T-helper 17 cell (primary cell): Measurements from ENCODE around the gene ALDH3B2. TPM values are rescaled to one million over a fixed set of nuclear protein-coding genes. Genes with fewer than 3 reads are reported as not detected.
A peak's percentile ranks its signal among the peaks of the same experiment; 100 is the strongest.

ENCODE experiments used
- ATAC-seq: fragments of 150-1000 bp; cut with Tn5 transposase; 2 replicates; pipeline ENCODE4 v1.10.0; 2021; ENCODE audit warnings: mild to moderate bottlenecking, moderate library complexity
- DNase-seq, 3 donors: peaks; one replicate each; pipeline versions ENCODE4 v3.0.0 to v3.0.0-alpha.2; 2020 to 2021
- H3K9me3 ChIP-seq: one replicate; pipeline ENCODE4 v1.7.0; 2013; ENCODE audit warnings: low read length, mild to moderate bottlenecking; ENCODE audit not compliant: control insufficient read depth, poor library complexity, severe bottlenecking
- H3K27ac Mint-ChIP-seq: one replicate; pipeline ENCODE4 v1.8.0; 2022; ENCODE audit warnings: mild to moderate bottlenecking, moderate library complexity, mixed read lengths
- H3K27me3 Mint-ChIP-seq: one replicate; pipeline ENCODE4 v1.8.0; 2022; ENCODE audit warnings: mixed read lengths
- H3K36me3 Mint-ChIP-seq: one replicate; pipeline ENCODE4 v1.8.0; 2022; ENCODE audit warnings: low read depth, mixed read lengths
- H3K4me1 Mint-ChIP-seq: one replicate; pipeline ENCODE4 v1.8.0; 2022; ENCODE audit warnings: mild to moderate bottlenecking, mixed read lengths
- H3K4me3 Mint-ChIP-seq: one replicate; pipeline ENCODE4 v1.8.0; 2022; ENCODE audit warnings: mild to moderate bottlenecking, moderate library complexity, mixed read lengths
- total RNA-seq, 4 donors: library from RNA in 2 of 4; stranded (reverse) in 2 of 4; gene quantifications; one replicate each; pipeline ENCODE4 v1.2.3 and lab custom pipeline; 2022 to 2026

The ALDH3B2 gene
- total RNA-seq, 2 donors from 2014 or later: not detected

DNA sequence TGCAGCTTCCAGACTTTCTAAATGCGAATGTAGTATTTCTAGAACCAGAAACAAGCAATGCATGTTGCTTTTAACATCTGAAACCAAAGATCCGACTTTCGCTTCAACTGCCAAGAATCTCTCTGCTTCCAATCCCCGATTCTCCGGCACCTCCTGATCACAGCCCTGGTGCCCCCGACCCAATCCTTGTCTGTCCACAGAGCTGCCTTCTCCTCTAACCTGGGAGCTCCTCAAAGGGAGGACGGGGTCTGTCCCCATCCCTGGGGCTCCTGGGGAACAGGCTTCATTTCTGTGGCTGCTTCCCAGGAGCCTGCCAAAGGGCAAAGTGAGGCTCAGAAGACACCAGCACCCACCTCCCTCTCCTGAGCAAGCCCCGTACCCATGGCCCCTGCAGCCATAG, 521 bp downstream of the ALDH3B2 start:
- no peak for DNase-seq
- Mint-ChIP-seq H3K36me3 (no peaks in the 10 kb centered on the region), H3K4me3 (no peak overlapping the region), H3K27me3 (peaks cover 40% of the 10 kb centered on the region), H3K27ac (peak overlapping the region; percentile 45), H3K4me1 (peaks cover 2% of the 10 kb centered on the region)
- no peak for ATAC-seq
- no peaks in the 10 kb centered on the region for H3K9me3 ChIP-seq

DNA sequence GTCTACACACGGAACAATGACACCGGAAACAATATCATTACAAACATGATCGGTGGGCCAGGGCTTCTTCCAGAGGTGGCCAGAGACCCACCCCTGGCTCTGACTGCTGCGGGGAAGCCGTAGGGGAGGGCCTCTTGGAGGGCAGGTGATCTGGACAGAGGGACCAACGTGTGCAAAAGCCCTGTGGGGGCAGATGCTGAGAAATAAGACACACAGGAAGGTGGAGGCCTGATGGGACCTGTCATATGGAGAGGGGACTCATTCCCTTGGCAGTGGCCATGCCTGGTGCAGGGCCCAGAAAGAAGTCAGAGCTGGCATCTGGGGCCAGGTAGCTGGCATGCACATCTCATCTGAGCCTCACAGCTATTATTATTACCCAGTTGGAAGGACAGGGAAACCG, 1.1 kb downstream of the ALDH3B2 start:
- Mint-ChIP-seq H3K27ac (peak overlapping the region; percentile 45), H3K27me3 (peaks cover 40% of the 10 kb centered on the region), H3K36me3 (no peaks in the 10 kb centered on the region), H3K4me1 (peaks cover 2% of the 10 kb centered on the region), H3K4me3 (no peak overlapping the region)
- no peaks in the 10 kb centered on the region for H3K9me3 ChIP-seq
- no peak for DNase-seq
- no peak for ATAC-seq

DNA sequence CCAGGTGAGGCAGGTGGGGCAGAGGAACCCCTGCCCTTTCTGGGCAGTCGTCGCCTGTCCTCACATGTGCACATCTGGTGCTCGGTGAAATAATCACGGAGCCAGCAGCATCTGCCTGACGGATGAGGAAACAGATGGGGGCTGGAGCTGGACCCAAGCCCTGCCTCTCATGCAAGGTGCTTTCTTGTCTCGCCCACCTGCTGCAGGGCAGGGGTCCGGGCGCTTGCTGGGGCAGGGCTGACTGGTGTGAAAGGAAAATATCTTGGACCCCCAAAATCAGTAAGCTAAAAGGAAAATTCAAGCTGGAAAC, 3.3 kb downstream of the ALDH3B2 start:
- Mint-ChIP-seq H3K4me1 (no peaks in the 10 kb centered on the region), H3K36me3 (no peaks in the 10 kb centered on the region), H3K27ac (no peak overlapping the region), H3K4me3 (no peak overlapping the region), H3K27me3 (peaks cover 30% of the 10 kb centered on the region)
- H3K9me3 ChIP-seq: no peaks in the 10 kb centered on the region
- ATAC-seq: no peak
- DNase-seq: no peak

DNA sequence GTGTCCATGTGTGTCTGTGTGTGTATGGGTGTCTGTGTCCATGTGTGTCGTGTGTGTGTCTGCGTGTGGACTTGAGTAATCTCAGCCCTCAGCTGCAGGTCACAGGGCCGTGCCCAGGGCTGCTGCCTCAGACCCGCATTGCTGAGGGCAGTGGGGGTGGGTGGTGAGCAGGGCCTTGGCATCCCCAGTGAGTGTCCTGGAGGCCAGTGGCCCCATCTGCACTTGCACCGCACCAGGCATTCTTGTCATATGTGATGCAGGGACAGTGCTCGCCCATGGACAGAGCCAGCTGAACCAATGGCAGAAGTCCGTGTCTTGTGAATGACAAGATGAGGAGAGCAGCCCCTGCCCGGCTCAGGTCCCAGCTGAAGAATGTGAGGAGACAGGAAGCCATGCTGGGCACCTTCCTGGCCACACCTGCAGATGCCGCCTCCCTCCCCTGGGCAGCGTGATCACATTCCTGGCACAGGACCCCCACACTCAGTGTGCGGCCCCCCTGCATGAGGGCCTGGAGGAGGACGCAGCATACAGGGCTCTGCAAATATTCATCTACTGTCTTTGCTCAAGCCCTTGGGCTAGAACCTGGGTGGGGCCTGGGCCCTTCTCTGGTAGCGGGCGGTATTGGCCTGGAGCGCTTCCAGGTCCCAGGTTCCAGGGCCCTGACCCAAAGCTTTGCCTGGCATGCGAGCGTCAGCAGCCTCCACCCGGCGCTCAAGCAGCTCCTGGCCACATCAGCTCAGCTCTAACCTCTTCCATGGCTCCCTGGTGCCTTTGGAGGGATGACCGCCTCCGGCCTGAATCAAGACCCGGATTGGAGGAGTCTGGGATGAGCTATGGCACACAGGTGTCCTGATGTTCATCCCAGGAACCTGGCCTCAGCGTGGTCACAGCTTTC, 3.9 kb downstream of the ALDH3B2 start:
- no peak overlapping the region for H3K4me3 Mint-ChIP-seq
- peaks cover 29% of the 10 kb centered on the region for H3K27me3 Mint-ChIP-seq
- ATAC-seq (no peak), DNase-seq (no peak)
- H3K4me1 Mint-ChIP-seq: no peaks in the 10 kb centered on the region
- H3K9me3 ChIP-seq: no peaks in the 10 kb centered on the region
- H3K36me3 Mint-ChIP-seq: no peaks in the 10 kb centered on the region
- no peak overlapping the region for H3K27ac Mint-ChIP-seq

DNA sequence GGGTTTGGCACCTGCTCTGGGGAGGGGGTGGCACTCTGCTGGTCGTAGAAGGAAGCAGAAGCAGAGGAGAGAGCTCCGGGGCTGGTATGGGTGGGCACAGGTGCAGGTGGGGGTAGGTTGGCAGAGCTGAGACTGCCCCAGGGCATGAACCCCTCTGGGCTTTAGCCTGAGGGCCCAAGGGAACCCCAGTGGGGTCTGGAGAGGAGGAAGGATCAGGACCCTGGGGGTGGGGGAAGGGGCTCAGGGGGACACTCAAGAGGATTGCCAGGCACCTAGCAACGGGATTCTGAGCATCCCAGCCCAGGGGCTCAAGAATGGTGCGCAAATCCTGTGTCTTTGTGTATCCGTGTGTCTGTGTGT, 6.3 kb downstream of the ALDH3B2 start:
- peaks cover 11% of the 10 kb centered on the region for H3K27me3 Mint-ChIP-seq
- H3K9me3 ChIP-seq: no peaks in the 10 kb centered on the region
- no peaks in the 10 kb centered on the region for H3K36me3 Mint-ChIP-seq
- no peak overlapping the region for H3K4me3 Mint-ChIP-seq
- H3K4me1 Mint-ChIP-seq: no peaks in the 10 kb centered on the region
- H3K27ac Mint-ChIP-seq: no peak overlapping the region
- ATAC-seq (no peak), DNase-seq (no peak)

DNA sequence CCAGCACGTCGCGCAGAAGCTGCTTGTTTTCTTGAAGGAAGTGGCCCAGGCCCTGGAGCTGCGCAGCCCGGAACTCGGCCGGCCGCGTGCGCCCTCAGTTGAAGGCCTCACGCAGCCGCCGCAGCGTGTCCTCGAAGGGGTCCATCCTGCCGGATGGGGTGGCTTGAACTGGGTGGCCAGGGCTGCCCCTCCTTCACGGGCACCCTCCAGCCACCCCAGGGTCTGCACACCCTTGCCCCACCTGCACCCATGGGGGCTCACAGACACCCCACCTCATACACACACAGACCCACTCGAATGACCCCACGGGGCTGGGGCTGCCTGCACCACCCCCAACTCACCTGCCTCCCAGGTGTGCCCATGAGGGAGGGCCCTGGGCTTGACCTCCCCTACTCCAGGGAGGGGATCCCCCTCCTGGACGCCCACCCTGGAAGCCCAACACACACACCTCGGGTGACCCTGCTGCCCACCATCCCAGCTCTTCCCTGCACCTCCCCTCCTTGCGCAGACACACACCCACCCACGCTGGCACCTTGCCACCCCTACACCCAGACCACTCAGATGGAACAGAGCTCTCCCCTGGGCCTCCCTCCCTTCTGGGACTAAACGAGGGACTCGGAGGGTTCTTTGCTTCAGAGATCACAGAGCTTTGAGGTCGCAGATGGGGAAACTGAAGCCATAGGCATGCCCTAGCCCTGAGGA, 6.8 kb downstream of the ALDH3B2 start:
- H3K9me3 ChIP-seq: no peaks in the 10 kb centered on the region
- no peak for DNase-seq
- H3K36me3 Mint-ChIP-seq: no peaks in the 10 kb centered on the region
- peaks cover 11% of the 10 kb centered on the region for H3K27me3 Mint-ChIP-seq
- no peak overlapping the region for H3K4me3 Mint-ChIP-seq
- ATAC-seq: peak; percentile 27
- no peak overlapping the region for H3K27ac Mint-ChIP-seq
- H3K4me1 Mint-ChIP-seq: no peaks in the 10 kb centered on the region

DNA sequence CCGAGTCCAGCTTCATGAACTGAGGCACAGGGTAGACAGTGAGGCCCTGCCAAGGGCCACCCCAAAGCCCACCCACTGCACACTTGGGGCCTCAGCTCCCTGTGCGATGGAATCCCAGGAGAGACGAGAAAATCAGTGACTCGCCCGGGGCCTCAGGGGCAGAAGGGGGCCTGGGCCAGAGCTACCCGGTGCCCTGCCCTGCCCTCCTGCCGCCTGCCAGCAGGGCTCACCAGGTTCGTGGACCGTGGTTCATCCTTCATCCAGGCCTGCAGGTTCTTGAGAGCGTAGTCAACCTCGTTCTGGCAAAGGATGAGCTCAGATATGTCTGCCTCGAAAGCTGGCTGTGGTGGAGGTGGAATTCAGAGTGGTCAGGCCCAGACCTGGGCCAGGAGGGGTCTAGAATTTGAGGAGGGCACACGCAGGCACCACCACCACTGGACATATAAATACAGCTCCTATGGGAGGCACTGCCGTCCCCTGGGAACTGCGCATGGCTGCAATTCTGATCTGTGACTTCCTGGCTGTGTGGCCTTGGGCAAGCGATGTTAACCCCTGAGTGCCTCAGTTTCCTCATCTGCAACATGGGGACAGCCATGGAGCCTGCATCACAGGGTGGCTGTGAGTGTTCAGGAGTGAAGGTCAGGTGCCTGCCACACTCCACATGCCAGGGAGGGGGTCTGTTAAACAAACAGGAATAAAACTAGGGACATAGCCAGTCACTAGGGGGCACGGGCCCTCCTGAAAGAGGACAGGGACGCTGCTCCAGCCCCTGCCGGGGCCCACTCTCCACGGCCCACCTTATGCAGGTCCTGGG, 7.5 kb downstream of the ALDH3B2 start:
- no peaks in the 10 kb centered on the region for H3K9me3 ChIP-seq
- no peak overlapping the region for H3K4me3 Mint-ChIP-seq
- H3K36me3 Mint-ChIP-seq: no peaks in the 10 kb centered on the region
- no peaks in the 10 kb centered on the region for H3K4me1 Mint-ChIP-seq
- H3K27me3 Mint-ChIP-seq: peaks cover 11% of the 10 kb centered on the region
- ATAC-seq: no peak
- H3K27ac Mint-ChIP-seq: no peak overlapping the region
- DNase-seq: no peak

DNA sequence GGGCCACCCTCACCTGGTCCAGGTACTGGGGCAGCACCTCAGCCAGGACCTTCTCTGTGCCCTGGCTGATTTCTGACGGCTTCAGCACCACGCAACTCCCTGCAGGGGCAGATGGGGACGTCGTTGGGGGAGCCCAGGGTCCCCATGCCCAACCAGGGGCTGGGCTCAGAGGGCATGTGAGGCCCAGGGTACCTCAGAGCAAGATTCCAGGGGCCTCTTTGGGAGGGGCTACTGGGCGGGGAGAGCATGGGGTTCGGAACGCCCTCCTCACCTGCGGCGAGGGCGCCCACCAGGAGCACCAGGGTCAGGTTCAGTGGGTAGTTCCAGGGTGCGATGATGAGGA, 8.1 kb downstream of the ALDH3B2 start:
- DNase-seq: no peak
- H3K27ac Mint-ChIP-seq: no peak overlapping the region
- peaks cover 11% of the 10 kb centered on the region for H3K27me3 Mint-ChIP-seq
- no peaks in the 10 kb centered on the region for H3K9me3 ChIP-seq
- no peaks in the 10 kb centered on the region for H3K4me1 Mint-ChIP-seq
- no peaks in the 10 kb centered on the region for H3K36me3 Mint-ChIP-seq
- H3K4me3 Mint-ChIP-seq: no peak overlapping the region
- no peak for ATAC-seq

DNA sequence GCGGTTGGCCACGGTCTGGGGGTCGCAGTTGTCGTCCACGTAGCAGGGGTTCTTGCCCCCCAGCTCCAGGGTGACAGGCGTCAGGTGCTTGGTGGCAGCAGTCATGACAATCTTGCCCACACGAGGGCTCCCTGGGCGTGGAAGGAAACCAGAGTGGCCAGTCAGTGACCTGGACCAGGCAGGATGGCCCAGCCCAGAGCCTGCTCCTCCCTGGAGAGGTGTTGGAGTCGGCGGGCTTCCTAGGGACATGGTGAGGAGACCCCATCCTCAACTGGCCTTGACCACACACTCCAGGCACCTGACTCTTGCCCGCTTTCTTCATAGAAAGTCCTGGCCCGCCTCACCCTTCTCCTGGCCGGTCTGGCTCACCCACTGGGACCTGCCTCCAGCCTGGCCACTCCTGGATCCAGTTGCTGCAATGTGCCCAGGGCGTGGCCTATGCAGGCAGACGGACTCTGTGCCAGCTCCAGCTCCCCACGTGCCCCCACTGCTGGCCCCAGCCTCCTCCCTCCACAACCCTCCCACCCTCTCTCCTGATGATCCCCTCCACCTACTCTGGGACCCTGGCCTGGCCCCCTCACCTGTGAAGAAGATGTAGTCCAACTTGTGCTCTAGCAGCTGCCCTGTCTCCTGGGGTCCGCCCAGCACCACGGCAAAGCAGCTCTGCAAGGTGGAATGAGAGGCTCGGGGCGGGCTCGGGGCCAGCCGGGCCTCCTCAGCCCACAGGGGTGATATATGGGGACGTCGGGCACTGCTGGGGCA, 8.7 kb downstream of the ALDH3B2 start:
- Mint-ChIP-seq H3K4me3 (no peak overlapping the region), H3K27me3 (peaks cover 7% of the 10 kb centered on the region), H3K4me1 (no peaks in the 10 kb centered on the region), H3K36me3 (no peaks in the 10 kb centered on the region), H3K27ac (no peak overlapping the region)
- ATAC-seq: no peak
- no peak for DNase-seq
- H3K9me3 ChIP-seq: no peaks in the 10 kb centered on the region

DNA sequence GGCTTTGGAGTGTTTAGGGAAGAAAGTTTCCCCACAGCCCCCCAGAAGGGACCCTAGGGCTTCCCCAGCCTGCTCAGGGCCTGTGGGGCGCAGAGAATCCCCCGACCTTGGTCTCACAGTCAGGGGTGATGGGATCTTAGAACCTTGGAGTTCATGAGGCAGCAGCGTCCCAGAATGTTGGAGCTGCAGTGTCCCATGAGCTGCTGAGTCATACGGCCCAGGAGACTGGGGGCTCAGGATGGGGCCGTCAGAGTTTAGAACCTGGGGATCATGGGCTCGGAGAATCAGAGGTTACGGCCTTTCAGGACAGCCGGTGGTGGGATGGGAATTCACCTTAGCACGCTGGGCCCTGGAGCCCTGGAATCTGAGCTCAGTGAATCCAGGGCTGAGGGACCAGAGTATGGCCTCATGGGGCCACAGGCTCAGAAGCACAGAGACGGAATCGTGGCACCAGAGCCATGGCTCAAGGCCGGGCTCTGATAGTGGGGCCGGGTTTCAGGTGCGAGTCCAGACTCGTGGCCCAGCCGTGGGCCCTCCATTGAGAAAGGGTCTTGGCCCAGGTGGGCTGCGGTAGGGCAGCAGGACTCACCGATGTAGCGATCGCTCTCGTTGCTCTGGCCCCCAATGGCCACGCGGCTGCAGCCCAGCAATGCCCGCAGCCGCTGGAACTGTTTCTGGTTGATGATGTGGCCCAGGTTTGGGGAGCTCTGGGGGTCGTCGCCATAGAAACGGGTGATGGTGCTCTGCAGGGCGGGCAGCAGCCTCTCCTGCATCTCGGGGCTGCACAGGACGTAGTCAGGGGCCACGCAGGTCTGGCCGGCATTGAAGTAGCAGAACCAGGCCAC, 9.5 kb downstream of the ALDH3B2 start:
- H3K9me3 ChIP-seq: no peaks in the 10 kb centered on the region
- DNase-seq (no peak), ATAC-seq (no peak)
- H3K27ac Mint-ChIP-seq: no peak overlapping the region
- peaks cover 6% of the 10 kb centered on the region for H3K27me3 Mint-ChIP-seq
- H3K4me3 Mint-ChIP-seq: no peak overlapping the region
- no peaks in the 10 kb centered on the region for H3K4me1 Mint-ChIP-seq
- H3K36me3 Mint-ChIP-seq: no peaks in the 10 kb centered on the region

DNA sequence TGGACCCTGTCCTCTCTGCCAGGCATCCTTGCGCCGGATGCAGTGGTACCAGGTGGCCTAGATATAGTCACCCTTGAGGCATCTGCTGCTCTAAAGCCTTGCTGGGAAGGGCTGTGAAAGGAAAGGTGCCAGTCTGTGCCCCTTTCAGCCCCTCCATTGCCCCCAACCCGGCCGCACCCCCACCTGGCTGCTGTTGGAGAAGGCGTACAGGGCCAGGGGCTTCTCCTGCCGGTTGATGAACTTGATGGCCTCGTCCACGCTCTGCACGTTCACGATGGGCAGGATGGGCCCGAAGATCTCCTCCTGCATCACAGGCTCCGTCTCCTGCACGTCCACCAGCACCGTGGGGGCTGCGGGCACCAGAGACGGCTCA, 10.2 kb downstream of the ALDH3B2 start:
- no peaks in the 10 kb centered on the region for H3K9me3 ChIP-seq
- DNase-seq: no peak
- no peak for ATAC-seq
- Mint-ChIP-seq H3K4me3 (no peak overlapping the region), H3K27ac (no peak overlapping the region), H3K36me3 (no peaks in the 10 kb centered on the region), H3K27me3 (peaks cover 6% of the 10 kb centered on the region), H3K4me1 (no peaks in the 10 kb centered on the region)

DNA sequence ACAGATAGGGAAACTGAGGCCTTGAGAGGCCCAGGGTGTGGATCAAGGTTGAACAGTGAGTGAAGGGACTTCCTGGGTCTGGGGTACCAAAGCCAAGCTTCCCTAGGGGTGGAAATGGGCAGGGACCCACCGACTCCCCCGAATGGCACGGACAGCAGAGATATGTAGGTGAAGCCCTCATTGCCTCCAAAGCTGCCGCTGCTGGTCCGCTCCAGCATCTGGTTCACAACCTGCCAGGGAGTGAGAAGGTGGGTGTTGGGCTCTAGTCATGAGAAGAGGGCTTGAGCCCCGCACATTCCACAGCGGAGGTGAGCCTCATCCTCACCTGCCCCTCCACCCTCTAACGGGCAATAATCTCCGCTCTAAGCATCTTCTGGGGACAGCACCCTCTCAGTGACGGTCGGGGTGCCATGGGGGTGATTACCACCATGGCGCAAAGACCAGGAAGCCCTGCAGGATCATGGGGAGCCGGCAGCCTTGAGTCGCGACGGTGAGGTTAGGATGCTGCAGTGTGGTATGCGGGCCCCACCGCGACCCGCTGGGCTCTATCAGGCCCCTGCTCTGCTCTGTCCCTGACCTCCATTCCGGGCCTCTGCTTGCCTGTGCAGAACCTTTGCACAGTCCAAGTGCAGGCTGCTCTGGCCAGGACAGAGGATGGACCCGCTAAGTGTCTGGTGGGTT, 10.8 kb downstream of the ALDH3B2 start:
- no peak overlapping the region for H3K27ac Mint-ChIP-seq
- peaks cover 6% of the 10 kb centered on the region for H3K27me3 Mint-ChIP-seq
- H3K36me3 Mint-ChIP-seq: no peaks in the 10 kb centered on the region
- peaks cover 3% of the 10 kb centered on the region for H3K4me1 Mint-ChIP-seq
- H3K9me3 ChIP-seq: no peaks in the 10 kb centered on the region
- DNase-seq (no peak), ATAC-seq (no peak)
- H3K4me3 Mint-ChIP-seq: no peak overlapping the region
